ENCODE data around the gene THAP7. TPM values are rescaled to one million over a fixed set of nuclear protein-coding genes. Genes with fewer than 3 reads are reported as not detected.

Gene THAP7
- total and polyA plus RNA-seq, 9 of the 15 experiments (the other 6 are each of a cell fraction or from before 2014, with no cell fraction given): 7.9 to 263 (median 84.1) TPM

DNA sequence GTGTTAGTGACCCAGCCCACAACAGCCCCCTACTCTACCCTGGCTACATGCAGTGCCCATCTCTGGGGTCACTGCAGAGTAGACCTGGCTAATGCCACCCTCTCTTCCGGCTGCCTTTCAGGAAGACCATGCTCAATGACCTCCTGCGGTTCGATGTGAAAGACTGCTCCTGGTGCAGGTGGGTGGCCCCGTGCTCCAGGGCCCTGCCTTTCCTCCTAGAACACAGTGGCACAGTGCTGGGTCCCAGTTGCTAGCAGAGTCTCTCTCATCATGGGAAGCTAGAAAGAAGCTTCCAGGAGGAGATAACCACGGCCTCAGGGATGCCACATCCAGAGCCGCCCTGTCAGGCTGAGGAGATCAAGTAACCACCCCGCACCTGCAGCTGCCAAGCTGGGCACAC lies 16.2 kb downstream of the THAP7 start (continued):
- TF ChIP-seq E2F6 (IDR thresholded peaks at IDR 0.05; ENCODE audit: borderline replicate concordance in 1 of 2, extremely low read depth in 1 of 2, insufficient read depth in 1 of 2, insufficient read length in 1 of 2, low read depth in 1 of 2, low read length in 1 of 2, poor library complexity in 1 of 2, severe bottlenecking in 1 of 2) (peak in 1 of 2 experiments; percentile 3), ZNF124 (CRISPR knock-in tag; IDR thresholded peaks at IDR 0.05) (no peak), MAZ (CRISPR knock-in tag; conservative IDR thresholded peaks at IDR 0.05 in 1 of 2, IDR thresholded peaks at IDR 0.05 in 1 of 2) (no peak), ZNF165 (CRISPR knock-in tag; IDR thresholded peaks at IDR 0.05; ENCODE audit: borderline replicate concordance) (peak; percentile 57; the same call in 1 of the 2 replicates), TEAD1 (CRISPR knock-in tag; IDR thresholded peaks at IDR 0.05) (no peak), E2F3 (CRISPR knock-in tag; IDR thresholded peaks at IDR 0.05) (peak; percentile 65; the same call in 1 of the 2 replicates), NR4A1 (CRISPR knock-in tag; IDR thresholded peaks at IDR 0.05) (0 out of 2 replicates have a peak, but pooled peaks have one; percentile 11), NR4A1 (tag; IDR thresholded peaks at IDR 0.05) (no peak), TRIM28 (IDR thresholded peaks at IDR 0.05) (no peak), CAMTA2 (CRISPR knock-in tag; conservative IDR thresholded peaks at IDR 0.05) (0 out of 2 replicates have a peak, but pooled peaks have one; percentile 57), MEIS2 (IDR thresholded peaks at IDR 0.05; ENCODE audit: partially characterized antibody) (no peak), ATF1 (CRISPR knock-in tag; IDR thresholded peaks at IDR 0.05) (no peak), ATF1 (tag; IDR thresholded peaks at IDR 0.05) (no peak)
- TF ChIP-seq, protein P1, sequence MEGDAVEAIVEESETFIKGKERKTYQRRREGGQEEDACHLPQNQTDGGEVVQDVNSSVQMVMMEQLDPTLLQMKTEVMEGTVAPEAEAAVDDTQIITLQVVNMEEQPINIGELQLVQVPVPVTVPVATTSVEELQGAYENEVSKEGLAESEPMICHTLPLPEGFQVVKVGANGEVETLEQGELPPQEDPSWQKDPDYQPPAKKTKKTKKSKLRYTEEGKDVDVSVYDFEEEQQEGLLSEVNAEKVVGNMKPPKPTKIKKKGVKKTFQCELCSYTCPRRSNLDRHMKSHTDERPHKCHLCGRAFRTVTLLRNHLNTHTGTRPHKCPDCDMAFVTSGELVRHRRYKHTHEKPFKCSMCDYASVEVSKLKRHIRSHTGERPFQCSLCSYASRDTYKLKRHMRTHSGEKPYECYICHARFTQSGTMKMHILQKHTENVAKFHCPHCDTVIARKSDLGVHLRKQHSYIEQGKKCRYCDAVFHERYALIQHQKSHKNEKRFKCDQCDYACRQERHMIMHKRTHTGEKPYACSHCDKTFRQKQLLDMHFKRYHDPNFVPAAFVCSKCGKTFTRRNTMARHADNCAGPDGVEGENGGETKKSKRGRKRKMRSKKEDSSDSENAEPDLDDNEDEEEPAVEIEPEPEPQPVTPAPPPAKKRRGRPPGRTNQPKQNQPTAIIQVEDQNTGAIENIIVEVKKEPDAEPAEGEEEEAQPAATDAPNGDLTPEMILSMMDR (IDR thresholded peaks at IDR 0.05 in 2 of 3, conservative IDR thresholded peaks at IDR 0.05 in 1 of 3; ENCODE audit: insufficient read depth in 2 of 3, low read depth in 1 of 3, low read length in 3 of 3): no peak
